GM12874 (cell line): Measurements from ENCODE around the gene EIF5.

ENCODE experiments used
- TF ChIP-seq, protein P1 (sequence below): IDR thresholded peaks from 2 replicates; pipeline ENCODE4 v1.5.1; 2011; ENCODE audit warnings: low read depth, mild to moderate bottlenecking, control low read depth, low read length, moderate library complexity; ENCODE audit not compliant: insufficient read depth

The EIF5 gene

DNA sequence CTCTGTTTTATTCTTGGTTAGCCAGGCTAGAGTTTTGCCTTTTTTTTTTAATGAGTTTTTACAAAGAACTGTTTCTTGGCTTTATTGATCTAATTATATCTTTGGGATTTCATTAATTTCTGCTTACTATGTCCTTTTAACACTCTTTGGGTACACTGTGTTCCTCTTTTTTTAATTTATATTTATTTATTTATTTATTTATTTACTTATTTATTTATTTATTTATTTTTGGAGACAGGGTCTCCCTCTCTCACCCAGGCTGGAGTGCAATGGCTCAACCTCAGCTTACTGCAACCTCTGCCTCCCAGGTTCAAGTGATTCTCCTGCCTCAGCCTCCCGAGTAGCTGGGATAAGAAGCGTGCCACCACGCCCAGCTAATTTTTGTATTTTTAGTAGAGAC is 36.0 kb downstream of the EIF5 start:
- TF ChIP-seq, protein P1, sequence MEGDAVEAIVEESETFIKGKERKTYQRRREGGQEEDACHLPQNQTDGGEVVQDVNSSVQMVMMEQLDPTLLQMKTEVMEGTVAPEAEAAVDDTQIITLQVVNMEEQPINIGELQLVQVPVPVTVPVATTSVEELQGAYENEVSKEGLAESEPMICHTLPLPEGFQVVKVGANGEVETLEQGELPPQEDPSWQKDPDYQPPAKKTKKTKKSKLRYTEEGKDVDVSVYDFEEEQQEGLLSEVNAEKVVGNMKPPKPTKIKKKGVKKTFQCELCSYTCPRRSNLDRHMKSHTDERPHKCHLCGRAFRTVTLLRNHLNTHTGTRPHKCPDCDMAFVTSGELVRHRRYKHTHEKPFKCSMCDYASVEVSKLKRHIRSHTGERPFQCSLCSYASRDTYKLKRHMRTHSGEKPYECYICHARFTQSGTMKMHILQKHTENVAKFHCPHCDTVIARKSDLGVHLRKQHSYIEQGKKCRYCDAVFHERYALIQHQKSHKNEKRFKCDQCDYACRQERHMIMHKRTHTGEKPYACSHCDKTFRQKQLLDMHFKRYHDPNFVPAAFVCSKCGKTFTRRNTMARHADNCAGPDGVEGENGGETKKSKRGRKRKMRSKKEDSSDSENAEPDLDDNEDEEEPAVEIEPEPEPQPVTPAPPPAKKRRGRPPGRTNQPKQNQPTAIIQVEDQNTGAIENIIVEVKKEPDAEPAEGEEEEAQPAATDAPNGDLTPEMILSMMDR, result no peak

DNA sequence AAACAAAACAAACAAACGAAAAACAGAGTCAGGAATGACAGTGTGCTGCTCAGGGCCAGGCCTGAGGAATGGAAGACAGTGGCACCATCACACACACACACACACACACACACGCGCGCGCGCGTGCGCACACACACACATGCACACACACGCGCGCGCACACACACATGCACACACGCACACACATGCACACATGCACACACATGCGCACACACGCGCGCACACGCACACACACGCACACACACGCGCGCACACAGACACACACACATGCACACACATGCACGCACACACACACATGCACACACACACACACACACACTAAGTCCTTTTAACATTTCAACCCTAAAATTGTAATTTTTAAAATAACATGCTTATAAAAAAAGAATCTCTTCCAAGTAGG is 38.0 kb downstream of the EIF5 start:
- TF ChIP-seq, protein P1, result no peak

DNA sequence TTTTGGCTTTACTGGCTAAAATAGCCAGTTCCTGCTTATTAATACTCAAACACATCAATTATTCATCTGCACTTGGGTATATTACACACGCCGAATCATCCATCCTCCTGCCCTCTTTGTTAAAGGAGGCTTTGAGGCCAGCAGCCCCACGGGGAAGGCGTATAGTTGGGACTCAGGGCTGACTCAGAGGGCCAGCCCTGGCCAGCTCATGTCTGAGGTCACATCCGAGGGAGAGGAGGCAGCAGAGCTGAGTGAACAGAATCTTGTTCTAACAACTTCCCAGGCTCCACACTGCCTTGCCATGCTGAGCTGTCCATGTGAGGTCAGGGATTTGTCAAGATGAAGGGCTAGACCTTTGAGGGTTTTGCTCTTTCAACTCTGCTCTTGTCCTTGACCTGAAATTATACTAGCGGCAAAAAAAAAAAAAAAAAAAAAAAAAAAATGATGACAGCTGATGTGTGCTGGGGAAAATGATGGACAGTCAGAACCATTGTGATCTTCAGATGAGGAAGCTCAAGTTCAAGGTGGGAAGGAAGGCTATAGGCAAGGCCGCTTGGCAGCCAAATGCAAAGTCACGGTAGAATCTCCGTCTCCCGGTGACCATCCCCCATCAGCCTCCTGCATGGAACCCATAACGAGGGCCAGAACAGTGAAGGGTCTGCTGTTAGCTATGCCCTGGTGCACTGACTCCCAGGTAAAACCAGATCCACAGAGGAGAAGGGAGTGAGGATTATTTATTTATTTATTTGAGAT is 38.7 kb downstream of the EIF5 start:
- TF ChIP-seq, protein P1, result no peak

DNA sequence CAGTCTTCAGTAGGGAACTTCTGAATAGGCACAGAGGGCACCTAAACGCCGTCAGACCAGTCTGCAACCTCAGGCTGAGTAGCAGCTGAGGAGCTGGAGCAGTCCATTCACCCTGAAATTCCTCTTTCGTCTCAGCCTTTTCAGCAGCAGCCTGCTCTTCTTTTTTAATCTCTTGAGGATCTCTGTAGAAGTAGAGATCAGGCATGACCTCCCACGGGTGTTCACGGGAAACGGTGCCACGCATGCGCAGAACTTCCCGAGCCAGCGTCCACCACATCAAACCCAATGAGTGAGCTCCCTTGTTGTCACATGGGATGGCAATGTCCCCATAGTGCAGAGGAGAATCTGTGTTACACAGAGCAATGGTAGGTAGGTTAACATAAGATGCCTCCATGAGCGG is 40.1 kb downstream of the EIF5 start:
- TF ChIP-seq, protein P1, result no peak

DNA sequence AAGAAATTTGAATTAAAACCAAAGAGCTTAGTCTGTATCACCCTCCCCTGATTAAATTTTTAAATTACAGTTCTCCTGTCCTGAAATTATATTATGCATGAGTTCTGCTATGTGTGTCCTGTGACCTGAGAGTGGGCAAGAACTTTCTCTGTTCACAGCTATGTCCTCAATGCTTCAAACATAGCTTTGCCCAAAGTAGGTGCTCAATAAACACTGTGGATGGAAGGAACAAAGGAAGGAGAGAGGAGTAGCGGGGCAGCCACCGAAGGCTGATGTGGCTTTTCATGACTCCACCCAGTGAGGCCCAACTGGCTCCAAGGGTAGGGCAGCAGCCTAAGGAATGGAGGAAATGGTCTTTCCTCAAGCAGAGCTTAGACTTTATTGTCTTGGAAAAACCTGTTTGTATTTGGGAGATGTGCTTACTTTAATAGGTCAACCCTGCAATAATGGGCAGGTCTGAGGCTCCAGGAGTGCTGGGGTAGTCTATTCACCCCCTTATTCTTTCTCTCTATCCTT is 43.5 kb downstream of the EIF5 start:
- TF ChIP-seq, protein P1, result no peak

DNA sequence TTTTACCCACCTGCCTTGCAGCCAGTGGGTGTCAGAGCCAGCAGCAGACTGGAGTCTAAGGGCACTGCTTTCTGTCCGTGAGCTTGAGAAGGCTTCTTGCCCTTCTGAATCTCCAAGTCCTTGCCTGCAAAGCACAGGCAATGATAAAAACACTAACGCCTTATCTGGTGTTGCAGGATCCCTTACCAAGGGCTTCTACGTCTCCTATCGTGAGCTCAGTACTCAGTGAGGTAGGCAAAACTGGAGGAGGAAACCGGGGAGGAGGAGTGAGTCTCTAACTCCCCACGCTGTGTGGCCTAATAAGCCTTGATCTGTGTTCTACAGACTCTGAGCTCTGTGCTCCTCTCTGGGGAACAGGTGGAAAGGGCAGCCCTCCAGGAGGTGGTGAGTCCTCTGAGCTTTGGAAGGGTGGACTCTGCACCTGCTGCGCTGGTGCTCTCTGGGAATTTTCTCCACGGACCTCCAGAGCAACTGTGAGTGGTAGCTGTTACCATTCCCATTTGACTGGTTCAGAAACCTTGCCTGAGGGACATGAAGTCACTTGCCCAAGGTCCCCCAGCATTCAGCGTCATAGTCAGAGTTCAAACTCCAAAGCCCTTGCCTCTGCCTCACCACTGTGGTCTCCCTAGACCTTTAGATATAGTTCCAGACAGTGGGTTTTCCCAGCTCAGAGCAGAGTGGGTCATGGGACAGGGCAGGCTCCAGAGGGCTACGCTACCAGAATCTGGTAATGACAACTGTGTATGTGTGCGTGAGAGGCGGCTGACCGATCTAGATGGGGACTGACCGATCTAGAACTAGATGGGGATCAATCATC is 44.2 kb downstream of the EIF5 start:
- TF ChIP-seq, protein P1, result no peak

DNA sequence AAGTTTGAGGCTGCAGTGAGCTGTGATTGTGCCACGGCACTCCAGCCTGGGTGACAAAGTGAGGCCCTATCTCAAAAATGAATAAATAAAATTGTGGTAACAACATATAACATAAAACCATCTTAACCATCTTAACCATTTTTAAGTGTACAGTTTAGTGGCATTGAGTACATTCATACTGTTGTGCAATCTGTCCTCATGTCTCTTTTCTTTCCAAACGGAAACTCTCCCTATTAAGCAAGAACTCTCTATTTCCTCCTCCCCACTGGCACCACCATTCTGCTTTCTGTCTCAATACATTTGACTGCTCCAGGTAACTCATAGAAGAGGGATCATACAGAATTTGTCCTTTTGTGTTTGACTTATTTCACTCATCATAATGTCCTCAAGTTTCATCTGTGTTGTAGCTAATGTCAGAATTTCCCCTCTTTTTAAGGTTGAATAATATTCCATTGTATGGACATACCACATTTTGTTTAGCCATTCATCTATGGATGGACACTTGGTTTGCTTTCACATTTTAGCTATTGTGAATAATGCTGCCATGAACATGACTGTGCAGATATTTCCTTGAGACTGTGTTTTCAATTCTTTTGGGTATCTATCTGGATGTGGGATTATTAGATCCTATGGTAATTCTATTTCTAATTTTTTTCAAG is 46.8 kb downstream of the EIF5 start:
- TF ChIP-seq, protein P1, result no peak
